ENCODE measurements around the gene MRPL39.

MRPL39 gene

GRCh38 chr21:25579226-25580013 is 27.9 kb downstream of the MRPL39 start:
- no peak overlapping the region for H3K4me3 ChIP-seq (ENCODE audit: control insufficient read depth, low read depth, low read length)
- TF ChIP-seq CTCF (IDR thresholded peaks at IDR 0.05; ENCODE audit: control insufficient read depth, insufficient read depth, low read depth, low read length, missing control alignments): no peak
- DNase-seq (ENCODE audit: low read depth): no peak

- DNase-seq (ENCODE audit: low read depth): no peak
- no peak overlapping the region for H3K4me3 ChIP-seq (ENCODE audit: control insufficient read depth, low read depth, low read length)
- no peak for TF ChIP-seq CTCF (IDR thresholded peaks at IDR 0.05; ENCODE audit: control insufficient read depth, insufficient read depth, low read depth, low read length, missing control alignments)
These were observed 29.0 kb downstream of the MRPL39 start for GRCh38 chr21:25578056-25578961.

GRCh38 chr21:25577424-25578055 is 29.7 kb downstream of the MRPL39 start:
- DNase-seq (ENCODE audit: low read depth): no peak
- TF ChIP-seq CTCF (IDR thresholded peaks at IDR 0.05; ENCODE audit: control insufficient read depth, insufficient read depth, low read depth, low read length, missing control alignments): no peak
- no peak overlapping the region for H3K4me3 ChIP-seq (ENCODE audit: control insufficient read depth, low read depth, low read length)

GRCh38 chr21:25573409-25574206 is 33.7 kb downstream of the MRPL39 start:
- DNase-seq (ENCODE audit: low read depth): peak; percentile 68
- H3K4me3 ChIP-seq (ENCODE audit: control insufficient read depth, low read depth, low read length): no peak overlapping the region
- no peak for TF ChIP-seq CTCF (IDR thresholded peaks at IDR 0.05; ENCODE audit: control insufficient read depth, insufficient read depth, low read depth, low read length, missing control alignments)

- TF ChIP-seq CTCF (IDR thresholded peaks at IDR 0.05; ENCODE audit: control insufficient read depth, insufficient read depth, low read depth, low read length, missing control alignments): no peak
- no peak overlapping the region for H3K4me3 ChIP-seq (ENCODE audit: control insufficient read depth, low read depth, low read length)
- no peak for DNase-seq (ENCODE audit: low read depth)
These were observed 34.4 kb downstream of the MRPL39 start for GRCh38 chr21:25572861-25573310.

- H3K4me3 ChIP-seq (ENCODE audit: control insufficient read depth, low read depth, low read length): no peak overlapping the region
- TF ChIP-seq CTCF (IDR thresholded peaks at IDR 0.05; ENCODE audit: control insufficient read depth, insufficient read depth, low read depth, low read length, missing control alignments): no peak
- no peak for DNase-seq (ENCODE audit: low read depth)
These were observed 35.6 kb downstream of the MRPL39 start for GRCh38 chr21:25571726-25572121.
